Fibroblast of peridontal ligament (primary cell): ENCODE results near the gene EEF2.

Source experiments
- DNase-seq: peaks from one replicate; pipeline ENCODE4 v3.0.0-alpha.2; 2010; ENCODE audit errors: extremely low read depth

Gene EEF2

GRCh38 chr19:3984584-3984907 is 717 bp downstream of the EEF2 start:
- DNase-seq: no peak

- DNase-seq: peak; percentile 43
These were observed 1.2 kb downstream of the EEF2 start for GRCh38 chr19:3983936-3984583.

- no peak for DNase-seq
These were observed 1.7 kb downstream of the EEF2 start for GRCh38 chr19:3983542-3983914.

DNA sequence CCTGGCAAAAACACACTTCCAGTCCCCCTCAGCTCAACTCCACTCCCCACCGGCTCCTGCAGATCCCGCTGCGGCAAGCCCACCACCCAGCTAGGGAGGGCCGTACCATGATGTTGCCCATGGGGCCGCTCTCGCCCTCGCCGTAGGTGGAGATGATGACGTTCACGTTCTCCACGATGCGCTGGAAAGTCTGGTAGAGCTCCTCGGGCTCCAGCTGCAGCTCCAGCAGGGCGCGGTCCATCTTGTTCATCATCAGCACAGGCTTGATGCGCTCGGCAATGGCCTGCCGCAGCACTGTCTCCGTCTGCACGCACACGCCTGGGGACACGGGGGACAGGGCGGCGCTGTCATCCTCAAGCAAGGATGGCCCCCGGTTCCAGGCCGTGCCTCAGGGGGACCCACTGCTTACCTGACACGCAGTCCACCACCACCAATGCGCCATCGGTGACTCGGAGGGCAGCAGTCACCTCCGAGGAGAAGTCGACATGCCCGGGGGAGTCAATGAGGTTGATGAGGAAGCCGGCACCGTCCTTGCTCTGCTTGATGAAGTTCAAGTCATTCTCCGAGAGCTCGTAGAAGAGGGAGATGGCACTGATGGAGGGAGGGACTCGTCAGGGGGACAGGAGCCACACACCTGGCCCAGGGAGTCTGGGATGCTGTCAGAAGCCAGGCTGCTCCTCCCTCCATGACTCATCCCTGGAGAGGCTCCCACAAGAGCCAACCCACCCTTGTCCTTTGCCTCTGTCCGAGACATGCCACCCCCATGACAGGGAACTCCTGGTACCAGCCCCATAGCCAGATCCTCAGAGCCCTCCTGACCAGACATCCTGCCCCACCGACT is 2.3 kb downstream of the EEF2 start:
- peak; percentile 34 for DNase-seq

GRCh38 chr19:3981736-3982681 is 3.3 kb downstream of the EEF2 start:
- no peak for DNase-seq

- DNase-seq: no peak
These were observed 3.9 kb downstream of the EEF2 start for GRCh38 chr19:3981373-3981735.

GRCh38 chr19:3980353-3981251 is 4.7 kb downstream of the EEF2 start:
- no peak for DNase-seq

- no peak for DNase-seq
These were observed 5.5 kb downstream of the EEF2 start for GRCh38 chr19:3979674-3980352.

GRCh38 chr19:3979289-3979673 is 6.0 kb downstream of the EEF2 start:
- DNase-seq: no peak

DNA sequence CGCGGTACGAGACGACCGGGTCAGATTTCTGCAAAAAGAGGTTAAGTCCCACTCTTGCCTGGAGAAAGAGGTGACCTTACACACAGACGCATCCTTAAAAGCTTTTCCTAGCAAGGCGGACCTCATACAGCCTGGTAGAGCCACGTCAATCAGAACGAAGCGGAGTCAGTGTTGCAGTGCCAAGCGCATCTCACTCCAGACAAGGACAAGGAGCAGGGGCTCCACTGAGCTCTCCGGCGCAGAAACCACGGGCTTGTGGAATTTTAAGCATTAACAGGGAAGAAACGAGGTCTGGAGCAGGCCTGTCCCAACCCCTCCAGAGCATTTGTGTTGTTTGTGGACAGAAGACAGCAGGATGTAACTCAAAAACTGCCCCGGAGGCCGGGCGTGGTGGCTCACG is 7.1 kb downstream of the EEF2 start:
- no peak for DNase-seq

DNA sequence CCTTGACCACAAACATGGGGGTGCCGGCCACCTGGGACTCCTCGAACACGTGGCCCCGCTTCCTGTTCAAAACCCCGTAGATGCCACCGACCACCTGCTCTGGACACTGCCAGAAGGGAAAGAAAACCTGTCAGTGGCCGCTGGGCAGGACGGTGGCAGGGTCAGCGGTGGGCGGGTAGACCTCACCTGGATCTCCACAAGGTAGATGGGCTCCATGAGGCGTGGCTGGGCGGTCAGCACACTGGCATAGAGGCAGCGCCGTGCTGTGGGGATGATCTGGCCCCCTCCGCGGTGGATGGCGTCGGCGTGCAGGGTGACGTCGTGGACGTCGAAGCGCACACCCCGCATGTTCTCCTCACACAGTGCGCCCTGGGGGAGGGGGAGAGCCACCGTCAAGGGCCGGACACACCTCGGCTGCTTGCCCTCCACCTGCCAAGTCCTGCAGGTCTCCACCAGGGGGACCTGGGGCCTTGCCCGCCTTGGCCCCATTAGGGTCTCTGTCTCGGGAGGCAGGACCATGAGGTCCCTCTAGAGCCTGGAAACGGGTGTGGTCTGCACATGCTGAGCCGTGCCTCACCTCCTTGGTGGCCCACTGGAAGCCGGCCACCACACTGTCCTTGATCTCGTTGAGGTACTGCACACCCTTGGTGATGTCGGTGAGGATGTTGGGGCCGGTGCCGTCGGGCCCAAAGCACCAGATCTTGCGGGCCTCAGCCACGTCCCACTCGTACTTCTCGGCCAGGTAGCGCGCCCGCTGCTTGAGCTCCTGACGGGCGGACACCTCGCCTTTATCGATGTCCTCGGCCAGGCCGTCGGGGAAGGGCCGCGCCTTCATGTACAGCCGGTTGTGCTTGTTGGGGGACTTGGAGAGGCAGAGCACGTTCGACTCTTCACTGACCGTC is 7.8 kb downstream of the EEF2 start:
- no peak for DNase-seq

- DNase-seq: no peak
These were observed 8.6 kb downstream of the EEF2 start for GRCh38 chr19:3976495-3977241.

DNA sequence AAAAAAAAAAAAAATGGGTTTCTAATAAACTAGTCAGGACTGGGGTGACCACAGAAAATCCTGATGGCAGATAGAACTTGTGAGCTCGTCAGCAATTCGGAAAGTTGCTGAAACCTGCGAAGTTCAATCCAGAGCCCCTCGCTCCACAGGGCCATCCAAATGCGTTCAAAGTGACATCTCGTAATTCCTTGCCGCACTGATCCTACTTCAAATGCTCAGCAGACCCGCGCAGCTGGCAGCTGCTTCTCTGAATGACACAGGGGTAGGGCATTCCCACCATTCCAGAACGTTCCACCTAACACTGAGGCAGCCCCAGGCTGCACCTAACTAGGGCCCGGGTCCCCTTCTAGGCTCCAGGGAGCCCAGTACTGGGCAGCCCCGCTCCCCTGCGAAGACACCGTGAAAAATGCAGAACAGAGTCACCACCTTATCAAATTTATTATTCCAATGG is 9.6 kb downstream of the EEF2 start:
- DNase-seq: no peak

DNA sequence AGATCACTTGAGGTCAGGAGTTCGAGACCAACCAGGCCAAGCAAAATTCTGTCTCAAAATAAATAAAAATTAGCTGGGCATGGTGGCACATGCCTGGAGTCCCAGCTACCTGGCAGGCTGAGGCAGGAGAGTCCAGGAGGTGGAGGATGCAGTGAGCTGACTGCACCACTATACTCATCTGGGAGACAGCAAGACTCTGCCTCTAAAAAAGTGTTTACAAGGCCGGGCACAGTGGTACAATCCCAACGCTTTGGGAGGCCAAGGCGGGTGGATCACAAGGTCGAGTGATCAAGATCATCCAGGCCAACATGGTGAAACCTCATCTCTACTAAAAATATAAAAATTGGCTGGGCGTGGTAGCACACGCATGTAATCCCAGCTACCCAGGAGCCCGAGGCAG is 10.1 kb downstream of the EEF2 start:
- DNase-seq: no peak

- DNase-seq: peak; percentile 96
These were observed 14.3 kb downstream of the EEF2 start, which contains the start of gene DAPK3 for GRCh38 chr19:3970808-3971598. DAPK3 (minus strand) TSS chr19:3971099; CDS start chr19:3969735, 1,364 bp downstream.

GRCh38 chr19:3970313-3970807 is 14.9 kb downstream of the EEF2 start:
- DNase-seq: no peak

GRCh38 chr19:3969435-3970312 is 15.6 kb downstream of the EEF2 start:
- peak; percentile 85 for DNase-seq
